ENCODE data around the gene ARHGEF18.

The ARHGEF18 gene

GRCh38 chr19:7383284-7383683, 34.5 kb downstream of the ARHGEF18 start:
- DNase-seq (ENCODE audit: low read depth in 2 of 2): no peak

- no peak for DNase-seq (ENCODE audit: low read depth in 2 of 2)
Measured at GRCh38 chr19:7385062-7385461, 36.3 kb downstream of the ARHGEF18 start.

- DNase-seq (ENCODE audit: low read depth in 2 of 2): no peak
Measured at GRCh38 chr19:7386308-7386707, 37.6 kb downstream of the ARHGEF18 start.

- DNase-seq (ENCODE audit: low read depth in 2 of 2): no peak
Measured at GRCh38 chr19:7386769-7387168, 38.0 kb downstream of the ARHGEF18 start.

GRCh38 chr19:7391218-7391670, 42.5 kb downstream of the ARHGEF18 start:
- DNase-seq (ENCODE audit: low read depth in 2 of 2): no peak

- no peak for DNase-seq (ENCODE audit: low read depth in 2 of 2)
Measured at GRCh38 chr19:7393459-7393858, 44.7 kb downstream of the ARHGEF18 start.

GRCh38 chr19:7393939-7394730, 45.4 kb downstream of the ARHGEF18 start:
- DNase-seq (ENCODE audit: low read depth in 2 of 2): no peak

- peak; percentile 70 to 85 for DNase-seq (ENCODE audit: low read depth in 2 of 2)
Measured at GRCh38 chr19:7394731-7395359, 46.1 kb downstream of the ARHGEF18 start.

- DNase-seq (ENCODE audit: low read depth in 2 of 2): no peak
Measured at GRCh38 chr19:7395360-7396066, 46.8 kb downstream of the ARHGEF18 start.

- DNase-seq (ENCODE audit: low read depth in 2 of 2): no peak
Measured at GRCh38 chr19:7397687-7398086, 49.0 kb downstream of the ARHGEF18 start.

Measured in stimulated activated CD8-positive, alpha-beta memory T cell treated with anti-CD3 and anti-CD28 coated beads, Interleukin-15, amount 100 ng/mL, for 4 hours (primary cell).